Effector memory CD4-positive, alpha-beta T cell (primary cell): Measurements from ENCODE around the gene FAAP100.

Experiments used
- DNase-seq, 3 donors: peaks; one replicate each; pipeline ENCODE4 v3.0.0-alpha.2; 2020
- H3K27ac ChIP-seq: 2 replicates; pipeline ENCODE4 v1.7.0; 2013; ENCODE audit warnings: mild to moderate bottlenecking, low read length, moderate library complexity; ENCODE audit not compliant: insufficient read depth, poor library complexity, severe bottlenecking
- H3K27me3 ChIP-seq: replicated peaks from 2 replicates; pipeline ENCODE4 v1.7.0; 2013; ENCODE audit warnings: mild to moderate bottlenecking, low read length; ENCODE audit not compliant: insufficient read depth, control insufficient read depth, poor library complexity, severe bottlenecking
- H3K36me3 ChIP-seq: 2 replicates; pipeline ENCODE4 v1.7.0; 2013; ENCODE audit warnings: mild to moderate bottlenecking, low read length, moderate library complexity; ENCODE audit not compliant: control insufficient read depth, insufficient read depth
- H3K4me1 ChIP-seq: 2 replicates; pipeline ENCODE4 v1.7.0; 2013; ENCODE audit warnings: low read length, mild to moderate bottlenecking; ENCODE audit not compliant: control insufficient read depth, insufficient read depth, poor library complexity, severe bottlenecking
- H3K4me3 ChIP-seq: 2 replicates; pipeline ENCODE4 v1.7.0; 2013; ENCODE audit warnings: low read length, low read depth, mild to moderate bottlenecking; ENCODE audit not compliant: insufficient read depth, poor library complexity, severe bottlenecking
- H3K9me3 ChIP-seq: 2 replicates; pipeline ENCODE4 v1.7.0; 2013; ENCODE audit warnings: mild to moderate bottlenecking, low read length, moderate library complexity; ENCODE audit not compliant: control insufficient read depth

FAAP100 gene

GRCh38 chr17:81576621-81577277 is 24.6 kb upstream of the FAAP100 start:
- no peak overlapping the region for H3K27ac ChIP-seq
- H3K36me3 ChIP-seq: peaks cover 22% of the 10 kb centered on the region
- no peak for DNase-seq
- H3K9me3 ChIP-seq: no peaks in the 10 kb centered on the region
- H3K4me3 ChIP-seq: no peak overlapping the region
- H3K27me3 ChIP-seq: no peaks in the 10 kb centered on the region
- no peaks in the 10 kb centered on the region for H3K4me1 ChIP-seq

- Histone ChIP-seq H3K9me3 (no peaks in the 10 kb centered on the region), H3K36me3 (peaks cover 27% of the 10 kb centered on the region), H3K27ac (no peak overlapping the region), H3K4me3 (no peak overlapping the region), H3K27me3 (no peaks in the 10 kb centered on the region), H3K4me1 (no peaks in the 10 kb centered on the region)
- DNase-seq: no peak
These were observed 23.7 kb upstream of the FAAP100 start for GRCh38 chr17:81575836-81576235.

DNA sequence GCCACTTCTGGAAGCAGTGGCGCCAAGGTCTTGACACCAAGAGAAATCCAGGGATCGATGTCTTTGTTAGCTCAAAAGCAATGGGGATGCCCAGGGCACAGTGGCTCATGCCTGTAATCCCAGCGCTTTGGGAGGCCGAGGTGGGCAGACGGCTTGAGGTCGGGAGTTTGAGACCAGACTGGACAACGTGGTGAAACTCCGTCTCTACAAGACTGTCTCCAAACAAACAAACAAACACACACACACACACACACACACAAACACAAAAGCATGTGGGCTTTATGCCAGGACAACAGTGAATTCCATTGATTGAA is 22.4 kb upstream of the FAAP100 start:
- Histone ChIP-seq H3K9me3 (no peaks in the 10 kb centered on the region), H3K27me3 (no peaks in the 10 kb centered on the region), H3K4me1 (no peaks in the 10 kb centered on the region), H3K4me3 (no peak overlapping the region), H3K36me3 (peaks cover 34% of the 10 kb centered on the region), H3K27ac (no peak overlapping the region)
- DNase-seq: no peak

DNA sequence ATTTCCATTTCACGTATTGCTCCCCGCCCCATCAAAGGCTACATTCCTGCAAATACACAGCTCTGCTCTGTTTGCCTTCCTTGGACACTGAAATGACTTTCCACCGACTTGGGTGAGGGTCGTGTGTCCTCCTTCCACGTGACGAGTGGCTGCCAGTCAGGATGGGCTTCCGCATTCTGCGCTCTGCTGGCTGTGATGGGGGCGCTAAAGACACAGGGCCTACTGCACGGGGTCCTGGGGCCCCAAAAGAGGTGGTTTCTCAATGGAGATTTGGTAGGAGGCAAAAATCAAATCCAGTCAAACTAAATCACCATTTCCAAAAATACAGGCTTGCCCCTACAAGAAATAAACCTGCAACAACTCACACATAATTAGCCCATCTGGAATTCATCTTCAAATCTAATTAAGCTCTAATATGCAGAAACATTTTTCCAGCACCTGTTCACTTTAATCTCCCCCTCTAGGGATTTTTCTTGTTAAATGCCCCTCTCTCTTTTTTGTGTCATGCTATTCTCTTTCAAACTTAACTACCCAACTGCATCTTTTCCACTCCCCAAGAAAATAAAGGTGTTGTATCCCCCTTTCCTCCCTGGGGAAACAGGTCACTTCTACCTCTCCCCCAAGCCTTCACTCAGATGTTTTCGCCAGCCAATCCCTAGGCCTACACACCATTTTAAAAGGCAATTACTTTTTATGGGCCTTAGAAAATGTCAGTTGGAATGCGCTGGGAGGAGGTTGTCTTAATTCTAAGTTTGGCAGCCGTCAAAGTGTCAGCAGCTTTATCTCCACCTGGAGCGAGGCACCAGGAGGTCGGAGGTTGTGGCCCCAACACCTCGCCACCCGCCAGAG is 21.9 kb upstream of the FAAP100 start:
- DNase-seq: no peak
- Histone ChIP-seq H3K4me1 (no peaks in the 10 kb centered on the region), H3K9me3 (no peaks in the 10 kb centered on the region), H3K27ac (no peak overlapping the region), H3K4me3 (no peak overlapping the region), H3K27me3 (no peaks in the 10 kb centered on the region), H3K36me3 (peaks cover 39% of the 10 kb centered on the region)

DNA sequence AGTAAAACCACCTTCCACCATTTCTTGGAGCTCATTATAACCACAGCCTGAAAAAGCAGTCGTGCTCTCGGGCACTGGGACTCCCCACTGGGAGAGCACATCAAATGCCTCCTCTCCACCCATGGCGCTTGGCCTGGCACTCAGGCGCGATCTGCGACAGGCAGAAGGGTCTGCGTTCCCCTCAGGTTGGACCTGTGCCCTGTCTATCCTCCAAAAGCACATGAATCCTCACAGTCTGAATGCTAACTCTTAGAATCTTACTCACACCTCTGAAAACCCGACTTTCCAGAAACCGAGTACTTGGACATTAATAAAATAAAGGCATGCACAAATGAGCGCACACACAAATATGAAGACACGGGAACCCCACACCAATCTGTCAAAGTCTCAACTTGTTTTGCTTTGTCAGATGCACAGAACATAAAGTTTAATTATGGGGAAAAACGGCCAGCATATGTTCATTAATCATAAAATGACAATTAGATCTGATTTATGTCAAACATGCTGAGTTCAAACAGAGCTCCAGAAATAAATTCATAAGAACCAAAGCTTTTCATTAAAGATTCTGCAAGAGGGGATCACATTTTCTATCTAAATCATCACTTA is 20.5 kb upstream of the FAAP100 start:
- no peak for DNase-seq
- Histone ChIP-seq H3K27ac (no peak overlapping the region), H3K27me3 (no peaks in the 10 kb centered on the region), H3K4me1 (no peaks in the 10 kb centered on the region), H3K36me3 (peaks cover 49% of the 10 kb centered on the region), H3K9me3 (no peaks in the 10 kb centered on the region), H3K4me3 (no peak overlapping the region)

DNA sequence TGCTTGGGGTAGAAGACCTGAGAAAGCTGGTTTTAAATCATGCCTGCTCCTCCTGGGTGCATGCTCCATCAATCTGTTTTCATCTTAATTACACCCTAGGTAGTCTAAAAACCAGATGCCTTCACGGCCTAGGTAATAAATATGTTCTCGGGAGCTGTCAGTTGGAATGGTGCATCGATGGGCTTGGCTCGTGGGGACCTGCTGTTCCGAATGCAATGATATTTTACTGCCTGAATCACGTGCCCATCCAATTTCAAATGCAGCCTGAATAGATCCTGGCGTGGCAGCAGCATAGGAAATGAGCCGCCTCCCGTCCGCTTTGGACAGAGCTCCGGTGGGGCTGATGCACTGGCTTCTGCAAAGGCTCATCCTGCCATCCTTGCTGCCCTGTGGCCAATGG is 18.8 kb upstream of the FAAP100 start:
- no peak for DNase-seq
- Histone ChIP-seq H3K4me1 (no peaks in the 10 kb centered on the region), H3K9me3 (no peaks in the 10 kb centered on the region), H3K27ac (no peak overlapping the region), H3K4me3 (no peak overlapping the region), H3K36me3 (peaks cover 62% of the 10 kb centered on the region), H3K27me3 (no peaks in the 10 kb centered on the region)

DNA sequence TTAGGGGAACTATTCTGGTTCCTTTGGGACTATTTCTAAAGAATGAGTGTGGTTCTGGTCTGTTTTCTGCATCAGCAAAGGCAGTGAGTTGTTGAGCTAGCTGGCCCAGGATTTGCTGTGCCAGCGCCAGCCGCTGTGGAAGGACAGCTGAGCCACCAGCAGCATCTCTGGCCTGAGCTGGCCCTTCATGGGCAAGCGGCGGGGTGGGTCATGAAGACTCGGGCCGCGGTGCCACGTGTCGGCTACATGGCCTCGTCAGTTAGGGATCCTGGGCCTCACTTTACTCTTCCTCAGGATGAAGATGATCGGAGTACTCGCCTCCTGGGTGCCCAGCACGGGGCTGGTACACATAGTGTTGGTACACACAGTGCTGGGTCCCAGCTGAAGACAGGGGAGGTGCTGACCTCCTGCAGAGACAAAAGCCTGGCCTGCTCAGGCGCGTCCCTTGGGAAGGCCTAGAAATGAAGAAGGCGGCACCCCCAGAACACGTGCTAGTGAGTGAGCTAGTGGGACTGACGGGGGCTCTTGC is 17.9 kb upstream of the FAAP100 start:
- DNase-seq: no peak
- no peak overlapping the region for H3K27ac ChIP-seq
- peaks cover 71% of the 10 kb centered on the region for H3K36me3 ChIP-seq
- no peak overlapping the region for H3K4me3 ChIP-seq
- no peaks in the 10 kb centered on the region for H3K9me3 ChIP-seq
- no peaks in the 10 kb centered on the region for H3K27me3 ChIP-seq
- no peaks in the 10 kb centered on the region for H3K4me1 ChIP-seq

- Histone ChIP-seq H3K36me3 (peaks cover 77% of the 10 kb centered on the region), H3K9me3 (no peaks in the 10 kb centered on the region), H3K27me3 (no peaks in the 10 kb centered on the region), H3K4me3 (no peak overlapping the region), H3K4me1 (no peaks in the 10 kb centered on the region), H3K27ac (no peak overlapping the region)
- no peak for DNase-seq
These were observed 16.3 kb upstream of the FAAP100 start for GRCh38 chr17:81568416-81568815.

- DNase-seq: no peak
- H3K36me3 ChIP-seq: peaks cover 84% of the 10 kb centered on the region
- H3K27ac ChIP-seq: no peak overlapping the region
- no peak overlapping the region for H3K4me3 ChIP-seq
- no peaks in the 10 kb centered on the region for H3K27me3 ChIP-seq
- H3K9me3 ChIP-seq: no peaks in the 10 kb centered on the region
- H3K4me1 ChIP-seq: no peaks in the 10 kb centered on the region
These were observed 15.0 kb upstream of the FAAP100 start for GRCh38 chr17:81567191-81567590.
